Activated CD4-positive, alpha-beta T cell treated with anti-CD3 and anti-CD28 coated beads for 1 hour (primary cell): ENCODE measurements around the gene TIMM21.

Source experiments
- DNase-seq: peaks from one replicate; pipeline ENCODE4 v3.0.0-alpha.2; 2020

Gene TIMM21, protein sequence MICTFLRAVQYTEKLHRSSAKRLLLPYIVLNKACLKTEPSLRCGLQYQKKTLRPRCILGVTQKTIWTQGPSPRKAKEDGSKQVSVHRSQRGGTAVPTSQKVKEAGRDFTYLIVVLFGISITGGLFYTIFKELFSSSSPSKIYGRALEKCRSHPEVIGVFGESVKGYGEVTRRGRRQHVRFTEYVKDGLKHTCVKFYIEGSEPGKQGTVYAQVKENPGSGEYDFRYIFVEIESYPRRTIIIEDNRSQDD

DNA sequence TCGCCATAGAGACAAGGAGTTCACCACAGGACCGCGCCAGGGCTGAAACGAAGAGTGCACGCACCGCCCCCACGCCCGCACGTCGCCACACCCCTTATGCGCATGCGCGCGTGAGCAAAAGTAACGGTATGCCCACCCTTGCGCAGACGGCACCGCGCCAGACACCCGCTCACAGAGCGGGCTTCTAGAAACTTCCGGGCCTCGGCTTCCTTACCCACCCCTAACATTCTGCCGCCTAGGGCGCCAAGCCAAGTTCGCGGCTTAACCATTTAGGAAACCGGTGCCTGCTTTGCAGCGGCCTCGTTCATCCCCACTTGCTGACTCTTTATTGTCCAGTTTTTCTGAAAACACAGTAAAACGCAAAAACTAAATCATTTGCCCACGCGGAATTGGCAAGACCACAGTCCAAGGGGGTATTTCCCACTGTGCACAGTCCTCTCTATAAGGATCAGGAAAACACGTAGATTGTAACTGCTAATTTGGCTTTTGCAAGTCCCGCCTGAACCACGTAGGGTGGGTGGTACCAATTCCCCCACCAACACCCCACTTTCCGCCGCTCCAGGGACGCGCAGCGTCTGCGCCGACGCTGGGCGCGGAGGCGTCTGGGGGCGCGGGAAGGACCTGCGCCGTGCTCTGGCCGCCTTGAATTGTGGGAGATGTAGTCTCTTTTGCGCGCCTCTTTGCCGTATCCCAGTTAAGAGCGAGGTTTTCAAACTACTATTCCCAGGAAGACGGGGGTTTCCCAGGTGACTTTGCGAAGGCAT is at the start of gene TIMM21, which contains the start of gene FBXO15:
Gene TIMM21, plus strand, starts transcription at position 745 of the 764 bp plus-strand sequence. CDS start 286 bp downstream, outside the sequence.
Gene FBXO15, minus strand, starts transcription at position 56 of the 764 bp plus-strand sequence. Its CDS starts 49 bp downstream, at position 7.
- DNase-seq, result peak; percentile 93

DNA sequence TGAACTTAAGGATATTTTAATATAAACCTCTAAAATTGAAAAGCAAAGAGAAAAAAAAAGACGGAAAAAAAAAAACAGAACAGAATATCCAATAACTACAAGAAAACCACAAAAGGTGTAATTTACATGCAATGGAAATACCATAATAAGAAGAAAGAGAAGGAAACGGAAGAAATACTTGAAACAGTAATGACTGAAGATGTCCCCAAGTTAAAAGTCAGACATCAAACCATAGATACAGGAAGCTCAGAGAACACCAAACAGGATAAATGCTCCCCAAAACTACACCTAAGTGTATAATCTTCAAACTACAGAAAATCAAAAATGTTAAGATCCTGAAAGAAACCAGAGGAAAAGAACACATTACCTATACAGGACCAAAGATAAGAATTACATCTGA is 39.9 kb upstream of the TIMM21 start:
- no peak for DNase-seq

DNA sequence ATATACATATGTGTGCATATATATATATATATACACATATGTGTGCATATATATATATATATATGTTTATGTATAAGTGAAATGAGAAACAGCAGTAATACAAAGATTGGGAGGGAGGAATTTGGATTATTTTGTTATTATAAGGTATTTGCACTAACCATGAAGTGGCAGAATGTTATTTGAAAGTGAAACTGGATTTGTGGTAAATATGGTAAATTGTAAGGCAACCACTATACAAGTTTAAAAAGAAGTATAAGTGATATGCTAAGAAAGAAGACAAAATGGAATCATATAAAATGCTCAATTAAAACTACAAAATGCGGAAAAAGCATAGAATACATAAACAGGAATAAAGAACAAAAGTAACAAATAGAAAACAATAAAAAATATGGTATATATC is 38.2 kb upstream of the TIMM21 start:
- DNase-seq, result no peak

DNA sequence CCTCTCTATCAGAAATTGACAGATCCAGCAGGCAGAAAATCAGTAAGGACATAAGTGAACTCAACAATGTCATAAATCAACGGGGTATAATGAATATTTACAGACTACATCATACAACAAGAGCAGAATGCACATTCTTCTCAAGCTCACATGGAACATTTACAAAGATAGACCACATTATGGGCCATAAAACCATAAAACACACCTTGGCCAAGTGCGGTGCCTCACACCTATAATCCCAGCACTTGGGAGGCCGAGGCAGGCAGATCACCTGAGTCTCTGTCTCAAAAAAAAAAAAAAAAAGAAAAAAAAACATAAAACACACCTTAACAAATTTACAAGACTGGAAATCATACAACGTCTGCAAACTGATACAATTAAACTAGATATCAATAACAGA is 37.3 kb upstream of the TIMM21 start:
- DNase-seq, result no peak

DNA sequence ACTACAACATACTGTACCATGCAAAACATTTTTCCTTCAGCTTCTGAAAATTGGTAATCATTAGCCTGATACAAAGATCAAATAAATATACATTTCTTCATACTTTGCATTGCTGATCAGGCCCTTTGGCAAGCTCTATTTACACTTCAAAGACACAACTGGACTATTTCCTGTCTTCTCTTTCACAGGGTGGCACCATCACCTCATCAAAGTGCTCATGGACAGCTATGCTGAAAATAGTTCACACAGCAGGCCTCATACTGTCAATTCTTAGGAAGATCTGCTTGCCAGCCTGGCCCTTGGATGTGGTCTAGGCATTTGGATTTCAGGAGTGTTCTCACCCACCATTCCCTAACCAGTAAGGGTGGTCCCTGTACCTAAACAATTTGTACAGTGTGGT is 34.6 kb upstream of the TIMM21 start:
- DNase-seq, result no peak

DNA sequence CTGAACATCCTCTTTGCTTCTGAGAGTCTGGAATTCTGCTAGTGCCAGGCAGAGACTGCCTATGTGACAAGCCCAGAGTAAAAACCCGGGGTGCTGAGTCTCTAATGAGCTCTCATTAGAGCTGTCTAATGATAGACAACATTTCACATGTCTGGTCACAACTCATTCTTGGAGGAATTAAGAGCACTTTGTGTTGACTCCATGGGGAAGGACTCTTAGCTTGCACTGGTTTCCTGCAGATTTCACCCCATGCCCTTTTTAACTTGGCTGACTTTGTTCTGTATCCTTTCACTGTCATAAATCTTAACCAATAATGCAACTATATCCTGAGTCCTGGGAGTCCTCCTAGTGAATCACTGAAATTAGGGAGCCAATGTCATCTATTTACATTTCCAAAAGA is 34.2 kb upstream of the TIMM21 start:
- DNase-seq, result no peak

DNA sequence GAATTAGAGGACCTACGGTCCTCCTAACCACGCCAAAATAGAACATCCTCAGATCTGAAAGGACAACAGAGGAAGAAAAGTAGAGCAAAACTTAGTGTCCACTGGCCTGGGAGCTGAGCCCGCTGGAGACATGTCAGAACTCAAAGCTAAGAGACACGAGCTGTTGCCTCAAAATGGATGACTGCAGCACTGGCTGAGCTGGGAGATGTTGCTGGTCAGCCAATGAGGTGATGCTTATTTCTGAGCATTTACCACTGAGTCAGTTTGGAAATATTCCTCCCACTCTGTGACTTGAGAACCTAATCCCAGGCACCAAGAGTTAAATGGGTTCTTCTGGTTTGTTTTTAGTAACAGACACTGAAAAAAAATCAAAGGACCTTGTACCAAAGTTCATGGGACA is 33.3 kb upstream of the TIMM21 start:
- DNase-seq, result no peak

DNA sequence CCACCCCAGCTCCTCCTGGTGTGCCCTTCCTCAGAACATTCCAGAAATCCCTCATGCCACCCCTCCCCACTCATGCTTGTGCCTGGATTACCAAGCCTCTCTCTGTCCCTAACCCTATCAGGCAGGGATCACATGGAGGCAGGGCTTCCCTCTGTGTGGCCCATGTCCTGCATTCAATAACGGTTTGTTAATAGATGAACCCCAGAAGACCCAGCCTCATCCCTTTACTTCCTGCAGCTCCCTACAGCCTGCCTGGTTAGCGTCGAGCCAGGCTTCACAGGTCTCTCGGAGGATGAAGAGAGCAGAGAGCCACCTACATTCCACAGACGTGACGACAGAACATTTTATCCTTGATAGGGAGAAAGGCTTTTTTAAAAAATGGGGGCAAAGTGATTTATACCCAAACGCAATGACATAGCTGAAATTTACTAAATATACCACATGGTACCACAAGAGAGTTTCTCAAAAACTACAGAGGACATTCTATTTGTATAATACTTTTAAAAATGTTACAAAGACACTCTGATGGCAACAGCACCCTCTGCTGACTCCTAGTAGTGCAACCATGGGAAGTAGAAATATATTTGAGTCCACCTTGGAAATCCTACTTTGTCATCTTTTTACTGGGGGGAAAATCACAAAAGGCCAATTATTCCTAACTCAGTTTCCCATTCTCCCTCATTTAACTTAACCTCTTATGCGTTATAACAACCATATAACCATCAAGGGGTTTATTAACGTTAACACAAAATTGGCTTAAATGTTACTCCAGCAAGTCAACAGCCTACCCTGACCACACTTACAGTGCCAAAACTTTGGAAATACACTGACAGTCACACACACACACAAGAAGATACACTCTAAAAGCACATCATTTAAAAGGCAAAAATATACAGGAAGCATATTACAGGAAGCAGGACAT is 31.4 kb upstream of the TIMM21 start:
- DNase-seq, result no peak

DNA sequence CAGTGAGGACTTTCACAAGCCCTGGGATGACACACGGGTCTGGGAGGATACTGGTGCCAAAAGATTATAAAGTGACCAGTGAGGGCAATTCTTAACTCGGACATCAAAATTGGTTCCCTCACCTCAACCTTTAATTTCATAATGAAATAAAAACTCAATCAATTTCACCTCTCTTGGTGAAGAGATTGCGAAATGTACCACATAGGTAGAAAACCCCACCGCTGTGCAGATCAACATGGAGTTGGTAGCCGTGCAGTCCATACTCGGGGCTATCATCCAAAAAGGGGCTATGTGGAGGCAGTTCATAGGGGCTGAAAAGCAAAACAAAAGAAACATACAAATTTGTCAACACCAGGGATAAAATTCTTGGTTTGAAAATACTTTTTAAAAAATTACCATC is 25.1 kb upstream of the TIMM21 start:
- DNase-seq, result no peak

DNA sequence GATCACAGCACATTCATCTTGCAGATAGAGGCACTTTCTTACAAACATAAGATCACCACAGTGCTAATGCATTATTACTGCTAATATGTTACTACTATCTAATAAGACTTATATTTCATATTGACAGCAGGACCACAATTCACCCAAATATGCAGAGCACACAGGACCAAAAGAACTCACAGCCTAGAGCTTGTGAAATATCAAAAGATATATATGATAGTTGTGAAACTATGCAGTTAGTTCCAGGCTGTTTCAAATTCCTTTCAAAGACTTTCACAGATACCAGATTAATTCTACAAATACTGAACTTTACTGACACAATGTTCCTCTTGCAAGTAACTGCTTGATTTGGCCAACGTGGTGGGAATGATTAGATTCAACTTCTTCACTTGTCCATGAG is 23.7 kb upstream of the TIMM21 start:
- DNase-seq, result no peak

DNA sequence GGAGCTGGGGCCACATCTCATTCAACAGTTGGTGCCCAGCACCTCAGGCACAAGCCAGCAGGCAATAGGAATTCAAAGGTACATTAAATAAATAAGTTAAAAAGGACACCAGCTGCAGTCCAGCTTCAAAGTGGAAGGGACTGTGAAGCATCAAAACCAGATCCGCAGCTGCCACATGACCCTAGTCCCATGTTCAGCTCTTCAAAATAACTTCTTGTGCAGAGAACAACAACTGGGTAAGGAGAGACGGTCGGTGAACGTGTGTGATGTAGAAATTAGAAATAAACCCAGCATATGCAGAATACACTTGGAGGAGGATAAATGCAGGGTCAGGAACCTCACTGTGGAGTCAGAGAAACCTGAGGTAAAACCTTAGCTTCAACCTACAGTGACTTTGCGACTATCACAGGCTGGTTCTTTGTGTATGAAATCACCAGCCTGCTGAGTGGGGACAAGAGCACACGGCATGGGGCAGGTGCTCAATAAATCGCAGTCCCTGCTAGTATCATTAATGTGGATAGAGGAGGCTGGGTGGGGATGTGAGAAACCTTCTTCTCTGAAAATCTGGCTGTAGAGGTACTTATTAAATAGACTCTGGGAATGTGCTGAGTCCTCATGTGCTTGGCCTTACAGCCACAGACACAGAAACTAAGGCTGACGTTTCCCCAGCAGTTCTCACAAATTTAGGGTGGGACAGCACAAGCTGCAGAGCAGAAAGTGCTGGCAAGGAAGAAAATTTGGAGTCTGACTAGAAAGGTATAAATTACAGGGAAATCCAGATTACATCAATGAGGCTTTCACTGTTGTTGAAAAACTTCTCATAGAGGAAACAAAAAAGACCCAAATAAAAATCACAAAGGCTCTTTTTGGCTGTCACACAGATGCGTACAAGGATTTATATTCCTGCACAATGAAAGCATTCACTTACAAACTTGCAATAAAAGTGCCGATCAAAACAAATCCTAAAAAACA is 21.4 kb upstream of the TIMM21 start:
- DNase-seq, result no peak

DNA sequence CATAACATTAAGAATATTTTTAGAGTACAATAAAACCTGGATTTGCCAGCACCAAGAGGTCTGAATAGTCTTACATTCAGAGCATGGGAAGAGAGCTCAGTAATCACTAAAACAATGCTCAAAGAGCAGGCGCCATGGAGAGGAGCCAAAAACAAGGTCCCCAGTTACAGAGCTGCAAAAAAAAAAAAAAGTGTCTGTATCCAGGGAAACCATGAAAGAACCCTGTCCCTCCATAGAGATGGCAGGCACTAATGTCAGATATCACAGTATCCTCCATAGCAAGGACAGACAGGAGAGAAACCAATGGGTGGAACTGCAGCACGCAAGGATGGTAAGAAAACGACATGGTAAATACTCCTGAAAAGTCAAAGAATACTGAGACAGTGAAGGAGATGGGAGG is 20.2 kb upstream of the TIMM21 start:
- no peak for DNase-seq

DNA sequence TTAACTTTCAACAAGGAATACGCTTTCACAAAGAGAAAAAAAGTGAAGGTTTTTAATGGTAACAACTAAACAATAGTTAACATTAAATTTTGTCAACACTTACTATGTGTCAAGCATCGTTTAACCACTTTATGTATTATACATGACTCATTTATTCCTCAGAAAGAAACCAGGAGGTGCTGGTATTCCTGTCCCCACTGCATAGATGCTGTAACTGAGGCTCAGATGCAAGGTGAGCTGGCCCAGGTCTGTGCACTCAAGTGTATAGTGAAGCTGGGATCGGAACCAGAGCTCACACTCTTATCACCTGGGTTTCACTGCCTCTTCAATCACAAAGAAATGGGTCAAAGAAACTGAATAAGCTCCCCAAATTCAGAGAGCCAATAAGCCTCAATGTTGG is 17.2 kb upstream of the TIMM21 start:
- DNase-seq, result no peak

DNA sequence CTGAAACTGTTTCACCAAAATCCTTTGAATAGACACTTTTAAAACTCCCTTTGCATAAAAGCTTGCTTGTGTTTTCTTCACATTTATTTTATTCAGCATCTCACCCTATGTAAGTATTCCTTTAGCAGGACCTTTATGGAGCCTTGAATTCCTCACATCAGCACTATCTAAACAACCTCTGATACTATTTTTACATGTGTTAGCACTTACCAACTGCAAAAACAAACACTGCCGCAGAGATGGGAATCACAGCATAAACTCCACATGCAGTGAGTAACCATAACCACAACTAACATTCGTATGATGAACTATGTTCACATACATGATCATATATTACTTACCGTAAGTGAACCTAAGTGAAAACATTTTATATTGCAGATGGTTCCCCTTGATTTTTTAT is 16.1 kb upstream of the TIMM21 start:
- DNase-seq, result no peak

DNA sequence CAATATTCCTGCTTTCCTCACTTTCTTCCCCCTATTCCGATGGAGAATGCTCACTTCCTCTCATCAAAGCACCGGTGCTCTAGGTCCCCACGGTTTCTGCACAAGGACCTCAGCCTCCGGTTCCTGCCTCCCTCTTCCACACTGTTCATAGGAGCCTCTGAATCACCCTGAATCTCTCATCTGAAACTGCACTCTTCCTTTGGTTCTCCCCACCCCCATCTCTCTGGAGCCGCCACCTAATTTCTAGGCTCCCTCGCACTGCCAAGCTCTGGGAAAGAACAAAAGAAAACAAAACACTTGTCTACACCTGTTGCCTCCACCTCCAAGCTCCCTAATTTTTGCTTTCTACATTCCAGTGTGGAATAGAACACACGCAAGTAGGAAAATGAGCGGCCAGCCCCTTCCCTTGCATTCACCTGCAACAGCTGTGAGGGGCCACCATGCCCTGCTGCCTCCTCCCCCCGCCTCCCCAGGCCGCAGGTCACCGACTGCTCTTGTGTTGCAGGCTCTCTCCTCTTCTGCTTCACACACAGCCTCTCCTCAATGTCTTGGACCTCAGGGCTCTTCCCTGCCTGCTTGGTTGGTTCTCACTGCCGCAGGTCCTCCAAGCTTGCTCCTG is 10.3 kb upstream of the TIMM21 start:
- no peak for DNase-seq

DNA sequence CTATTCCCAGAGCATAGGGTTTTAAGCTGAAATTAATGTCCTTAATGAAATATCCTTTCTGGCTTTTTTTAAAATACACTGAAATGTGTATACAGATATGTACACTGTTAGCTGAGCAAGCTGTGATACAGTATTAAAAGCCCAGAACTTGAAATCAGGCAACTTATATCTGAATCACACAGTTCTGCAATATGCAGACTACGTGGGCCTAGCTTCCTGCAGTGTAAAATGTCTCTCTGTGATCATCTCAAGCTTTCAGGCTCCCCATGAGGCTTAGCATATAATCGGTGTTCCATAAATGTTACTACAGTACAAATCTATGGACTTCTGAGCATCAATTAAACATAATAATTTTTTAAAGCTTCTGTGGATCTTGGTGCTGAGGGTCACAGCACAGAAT is 8.9 kb upstream of the TIMM21 start:
- no peak for DNase-seq

DNA sequence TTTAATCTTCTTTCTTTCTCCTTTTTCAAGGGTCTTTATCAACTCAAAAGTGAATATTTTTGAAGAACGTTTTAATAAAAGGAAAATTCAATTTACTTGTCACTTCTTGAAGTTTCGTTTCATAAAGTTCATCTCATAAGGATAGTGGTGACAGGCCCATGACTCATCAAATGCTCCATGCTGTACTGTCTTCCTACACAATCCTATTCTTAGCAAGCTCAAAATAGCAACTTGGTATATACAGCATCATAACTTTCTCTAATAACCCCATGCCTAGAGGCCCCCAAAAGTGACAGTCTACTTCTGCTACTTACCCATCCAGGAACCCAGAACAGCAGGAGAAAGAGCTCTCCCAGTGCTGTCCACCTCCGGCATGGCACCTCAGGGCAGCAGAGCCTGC is 8.4 kb upstream of the TIMM21 start:
- DNase-seq, result no peak

DNA sequence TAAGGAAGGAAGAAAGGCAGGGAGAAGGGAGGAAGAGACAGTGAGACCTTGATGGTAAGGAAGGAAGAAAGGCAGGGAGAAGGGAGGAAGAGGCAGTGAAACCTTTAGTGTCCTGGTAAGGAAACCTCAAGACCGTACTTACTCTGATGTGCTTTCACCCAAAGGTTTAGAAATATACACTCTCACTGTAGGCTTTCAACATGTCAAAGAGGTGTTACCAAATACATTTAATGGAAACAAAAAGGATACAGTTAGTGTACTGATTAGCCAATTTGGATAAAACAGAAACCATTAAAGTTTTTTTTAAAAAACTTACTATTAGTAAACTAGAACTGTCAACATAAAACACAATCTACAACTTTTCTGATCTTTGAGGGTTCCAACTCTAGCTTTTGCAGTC is 7.7 kb upstream of the TIMM21 start:
- no peak for DNase-seq

DNA sequence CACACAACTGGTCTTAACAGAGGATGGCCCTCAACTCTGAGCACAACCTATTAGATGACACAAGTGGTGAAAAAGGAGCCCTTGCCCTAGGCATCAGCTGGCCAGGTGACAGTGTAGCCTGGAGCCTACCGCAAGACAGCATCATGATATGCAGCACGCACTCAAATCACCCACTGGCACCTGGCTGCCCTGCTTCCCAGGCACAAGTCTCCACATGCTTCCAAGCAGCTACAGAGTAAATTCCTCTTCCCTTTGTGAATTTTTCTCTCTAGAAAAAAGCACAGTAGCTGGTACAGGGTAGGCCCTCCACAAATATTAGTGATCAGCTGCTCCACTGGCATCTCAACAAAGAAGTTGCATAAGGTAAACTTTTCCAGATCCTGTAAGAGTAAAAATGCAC is 6.7 kb upstream of the TIMM21 start:
- no peak for DNase-seq

DNA sequence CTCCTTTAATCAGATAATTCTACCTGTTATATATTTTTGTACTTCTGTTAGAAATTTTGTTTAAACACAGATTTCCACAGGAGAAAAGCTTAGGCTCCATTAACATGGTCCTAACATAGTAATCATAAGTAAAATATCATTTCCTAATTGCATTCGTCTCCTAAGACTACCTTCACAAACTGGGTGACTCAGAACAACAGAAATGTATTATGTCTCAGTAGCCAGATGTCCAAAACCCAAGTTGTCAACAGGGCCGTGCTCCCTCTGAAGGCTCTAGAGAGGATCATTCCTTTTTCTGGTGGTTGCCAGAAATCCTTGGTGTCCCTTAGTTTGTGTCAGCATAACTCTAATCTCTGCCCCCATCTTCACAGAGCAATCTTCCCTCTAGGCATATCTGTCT is 6.1 kb upstream of the TIMM21 start:
- DNase-seq, result no peak

DNA sequence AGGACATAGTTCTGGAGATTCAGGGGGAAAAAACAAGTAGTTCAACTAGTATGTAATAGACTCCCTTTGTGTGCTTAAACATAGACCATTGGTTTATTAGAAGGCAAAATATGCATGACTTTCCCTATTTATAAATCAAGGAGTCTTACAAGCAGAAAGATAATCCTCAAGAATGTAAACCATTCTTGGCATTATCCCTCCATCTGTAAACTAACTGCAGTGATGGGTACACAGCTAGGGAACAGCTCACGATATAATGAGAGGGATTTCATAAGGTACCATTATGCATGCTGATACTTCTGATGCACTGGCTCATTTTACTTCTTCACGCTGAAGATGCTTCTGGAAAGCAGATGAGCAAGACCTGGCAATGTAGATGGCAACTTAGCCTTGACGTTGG is 1.6 kb upstream of the TIMM21 start:
- no peak for DNase-seq

DNA sequence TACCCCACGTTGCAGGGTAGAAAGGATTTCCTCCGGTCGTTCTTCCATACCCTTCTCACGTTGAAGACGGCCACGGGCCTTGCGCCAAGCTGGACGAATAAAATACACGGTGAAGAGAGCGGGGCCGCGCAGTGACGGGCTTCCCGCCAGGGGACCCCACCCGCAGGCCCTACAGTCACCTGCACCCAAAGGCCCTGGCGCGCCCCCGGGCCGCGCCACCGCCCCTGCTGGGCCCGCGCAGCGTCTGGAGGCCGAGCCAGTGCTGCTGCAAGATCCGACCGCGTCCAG is 888 bp upstream of the TIMM21 start:
- DNase-seq, result no peak
